Measurements from ENCODE around the gene PPP3CA. TPM values are rescaled to one million over a fixed set of nuclear protein-coding genes. Genes with fewer than 3 reads are reported as not detected.

Gene PPP3CA
- total and polyA plus RNA-seq, 2 experiments from 2014 or later = 42.3 to 42.8 TPM

DNA sequence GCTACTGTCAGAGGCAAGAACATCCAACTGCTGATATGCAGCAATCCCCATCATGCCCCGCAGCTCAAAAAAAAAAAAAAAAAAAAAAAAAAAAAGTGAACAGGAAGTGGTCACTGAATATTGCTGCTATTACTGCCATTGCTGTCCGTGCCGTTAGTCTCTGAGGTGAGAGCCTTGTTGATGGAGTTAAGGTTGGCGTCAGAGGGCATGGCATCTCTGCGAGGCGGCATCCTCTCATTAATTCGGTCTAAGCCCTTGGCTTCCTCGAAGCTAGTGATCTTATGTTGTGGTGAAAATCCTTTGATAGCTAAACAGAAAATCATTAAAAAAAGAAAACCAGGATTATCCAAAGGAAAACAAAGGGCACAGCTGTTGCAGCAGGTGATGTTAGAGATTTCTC, 321.6 kb downstream of the PPP3CA start:
- Histone ChIP-seq H3K79me2 (ENCODE audit: insufficient read depth) (no peaks in the 10 kb centered on the region), H3K4me1 (ENCODE audit: insufficient read depth) (peaks cover 22% of the 10 kb centered on the region), H3K4me3 (no peak overlapping the region), H3K4me2 (ENCODE audit: unreplicated experiment) (no peak overlapping the region), H2AFZ (no peak overlapping the region), H3K9me2 (ENCODE audit: insufficient read depth) (no peaks in the 10 kb centered on the region), H3K27me3 (replicated peaks; ENCODE audit: insufficient read depth) (no peaks in the 10 kb centered on the region), H3K36me3 (ENCODE audit: low read depth) (peaks cover 14% of the 10 kb centered on the region), H3F3A (ENCODE audit: insufficient read depth) (peaks cover 26% of the 10 kb centered on the region), H3K27ac (no peak overlapping the region), H3K9ac (no peak overlapping the region), H4K20me1 (ENCODE audit: insufficient read depth) (no peaks in the 10 kb centered on the region), H3K9me3 (ENCODE audit: low read depth) (no peaks in the 10 kb centered on the region)
- in situ Hi-C loops (cut with MboI) = no loop called here
- no peak for TF ChIP-seq EZH2 (IDR thresholded peaks at IDR 0.05; ENCODE audit: insufficient read depth, poor library complexity, severe bottlenecking)
- TF ChIP-seq EZH2phosphoT487 (IDR thresholded peaks at IDR 0.05; ENCODE audit: insufficient read depth, low read depth) = no peak
- WGBS, 2 experiments (ENCODE audit: low coverage in 1 of 2, low lambda C conversion rate in 2 of 2, missing lambda C conversion rate in 2 of 2) = 97% methylated on average over 8 of the region's 8 CpGs
- no peak for DNase-seq

DNA sequence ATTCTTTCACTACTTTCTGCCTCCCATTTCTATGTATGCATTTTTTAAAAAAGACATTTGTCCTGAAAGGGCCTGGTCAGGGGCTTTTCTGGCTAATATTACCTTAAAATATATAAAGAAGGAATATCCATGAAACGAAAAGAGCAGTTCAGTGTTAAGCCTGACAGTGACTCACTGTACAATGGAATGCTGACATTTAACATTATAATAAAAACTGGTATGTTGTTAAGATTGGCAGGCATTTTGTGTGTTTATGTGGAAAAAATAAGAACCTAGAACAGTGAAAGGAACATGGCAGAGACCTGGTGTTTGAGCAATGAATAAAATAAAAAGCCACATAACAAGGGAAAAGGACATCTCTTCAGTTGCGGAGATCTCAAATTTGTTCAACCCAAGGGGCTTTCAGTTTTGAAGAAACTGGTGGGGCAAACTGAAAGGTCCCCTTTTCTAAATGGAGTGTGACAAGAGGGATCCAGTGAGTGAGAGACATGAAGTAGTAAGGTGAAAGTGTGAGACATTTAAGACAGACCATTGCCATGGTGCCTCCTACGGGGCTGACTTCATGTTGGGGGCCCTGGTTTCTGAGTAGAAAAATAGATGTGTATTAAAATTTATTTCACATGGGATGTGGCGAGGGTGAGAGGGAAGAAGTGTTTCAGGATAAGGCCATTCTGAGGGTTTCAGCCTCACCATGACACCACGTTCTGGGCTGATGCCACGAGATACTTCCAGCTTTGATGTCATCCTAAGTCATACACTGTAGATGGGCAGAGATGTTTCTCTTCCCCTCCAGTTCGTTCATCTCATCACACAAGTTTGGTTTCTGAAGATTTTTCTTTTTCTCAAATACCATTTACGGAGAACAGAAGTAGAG, 324.9 kb downstream of the PPP3CA start:
- no peak overlapping the region for H3K27ac ChIP-seq
- H3K9me2 ChIP-seq (ENCODE audit: insufficient read depth) = no peaks in the 10 kb centered on the region
- no peaks in the 10 kb centered on the region for H3K27me3 ChIP-seq (replicated peaks; ENCODE audit: insufficient read depth)
- H3K4me2 ChIP-seq (ENCODE audit: unreplicated experiment) = peak overlapping the region; percentile 28
- H3F3A ChIP-seq (ENCODE audit: insufficient read depth) = peaks cover 28% of the 10 kb centered on the region
- no peaks in the 10 kb centered on the region for H3K79me2 ChIP-seq (ENCODE audit: insufficient read depth)
- TF ChIP-seq EZH2phosphoT487 (IDR thresholded peaks at IDR 0.05; ENCODE audit: insufficient read depth, low read depth) = no peak
- TF ChIP-seq EZH2 (IDR thresholded peaks at IDR 0.05; ENCODE audit: insufficient read depth, poor library complexity, severe bottlenecking) = no peak
- H3K9me3 ChIP-seq (ENCODE audit: low read depth) = no peaks in the 10 kb centered on the region
- 76% methylated on average over 8 of the region's 8 CpGs for WGBS, 2 experiments (ENCODE audit: low coverage in 1 of 2, low lambda C conversion rate in 2 of 2, missing lambda C conversion rate in 2 of 2)
- no peak overlapping the region for H3K4me3 ChIP-seq
- peaks cover 29% of the 10 kb centered on the region for H3K4me1 ChIP-seq (ENCODE audit: insufficient read depth)
- no peak overlapping the region for H3K9ac ChIP-seq
- DNase-seq = peak; percentile 54
- H2AFZ ChIP-seq = no peak overlapping the region
- H4K20me1 ChIP-seq (ENCODE audit: insufficient read depth) = no peaks in the 10 kb centered on the region
- in situ Hi-C loops (cut with MboI) = no loop called here
- H3K36me3 ChIP-seq (ENCODE audit: low read depth) = peaks cover 7% of the 10 kb centered on the region; the same call in 1 of the 2 replicates

DNA sequence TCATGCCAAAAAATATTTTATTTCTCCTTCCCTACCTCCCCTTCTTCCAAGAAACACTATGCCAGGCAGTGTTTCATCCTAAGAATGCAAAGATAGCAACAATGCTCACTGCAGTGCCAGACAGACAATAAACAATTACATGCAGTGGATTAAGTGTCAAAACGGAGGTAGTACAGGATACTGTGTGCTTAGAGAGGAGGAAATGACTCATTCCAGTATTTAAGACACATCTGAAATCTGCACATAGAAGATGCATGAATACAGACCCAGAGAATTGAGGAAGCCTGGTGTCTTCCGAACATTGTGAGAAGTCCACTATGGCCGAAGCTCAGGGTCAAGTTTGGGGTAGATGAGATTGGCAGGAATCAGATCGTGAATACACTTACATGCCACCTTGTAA, 326.4 kb downstream of the PPP3CA start:
- Histone ChIP-seq H3K4me2 (ENCODE audit: unreplicated experiment) (no peak overlapping the region), H3K27me3 (replicated peaks; ENCODE audit: insufficient read depth) (no peaks in the 10 kb centered on the region), H3K9me3 (ENCODE audit: low read depth) (no peaks in the 10 kb centered on the region), H3F3A (ENCODE audit: insufficient read depth) (peaks cover 28% of the 10 kb centered on the region), H3K9ac (no peak overlapping the region), H3K9me2 (ENCODE audit: insufficient read depth) (no peaks in the 10 kb centered on the region), H3K27ac (no peak overlapping the region), H3K4me1 (ENCODE audit: insufficient read depth) (peaks cover 29% of the 10 kb centered on the region), H2AFZ (no peak overlapping the region), H3K36me3 (ENCODE audit: low read depth) (peaks cover 7% of the 10 kb centered on the region; the same call in 1 of the 2 replicates), H4K20me1 (ENCODE audit: insufficient read depth) (no peaks in the 10 kb centered on the region), H3K4me3 (no peak overlapping the region), H3K79me2 (ENCODE audit: insufficient read depth) (no peaks in the 10 kb centered on the region)
- peak; percentile 75 for DNase-seq
- no peak for TF ChIP-seq EZH2 (IDR thresholded peaks at IDR 0.05; ENCODE audit: insufficient read depth, poor library complexity, severe bottlenecking)
- TF ChIP-seq EZH2phosphoT487 (IDR thresholded peaks at IDR 0.05; ENCODE audit: insufficient read depth, low read depth) = no peak
- in situ Hi-C loops (cut with MboI) = no loop called here
- 44 to 49% methylated on average over 4 of the region's 4 CpGs for WGBS, 2 experiments (ENCODE audit: low coverage in 1 of 2, low lambda C conversion rate in 2 of 2, missing lambda C conversion rate in 2 of 2)

DNA sequence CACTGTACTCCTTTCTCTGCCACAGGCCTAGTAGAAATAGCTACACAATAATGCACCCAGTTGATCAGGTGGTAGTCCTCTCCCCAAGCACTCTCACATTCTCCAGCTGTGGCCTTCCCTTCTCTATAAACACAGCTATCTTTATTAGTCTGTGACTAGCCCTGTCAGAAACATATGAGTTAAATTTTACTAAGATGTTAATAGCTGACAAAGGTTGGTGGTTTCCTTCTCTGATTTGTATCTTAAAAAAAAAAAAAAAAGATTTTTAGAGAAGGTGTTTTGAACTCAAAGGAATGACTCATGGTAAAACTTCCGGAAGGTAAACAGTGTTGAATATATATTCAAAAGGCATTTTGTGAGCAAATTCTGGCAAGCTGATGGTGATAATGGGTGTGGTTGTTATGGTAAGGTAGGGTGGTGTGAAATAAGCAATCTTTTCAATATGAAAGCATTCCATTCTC, 327.4 kb downstream of the PPP3CA start:
- H3K9me3 ChIP-seq (ENCODE audit: low read depth) = no peaks in the 10 kb centered on the region
- 72 to 73% methylated on average over 1 of the region's 1 CpG for WGBS, 2 experiments (ENCODE audit: low coverage in 1 of 2, low lambda C conversion rate in 2 of 2, missing lambda C conversion rate in 2 of 2)
- no peak overlapping the region for H3K4me3 ChIP-seq
- H3K36me3 ChIP-seq (ENCODE audit: low read depth) = peaks cover 2% of the 10 kb centered on the region; the same call in 1 of the 2 replicates
- H3K9ac ChIP-seq = no peak overlapping the region
- no peak overlapping the region for H3K27ac ChIP-seq
- H3K9me2 ChIP-seq (ENCODE audit: insufficient read depth) = no peaks in the 10 kb centered on the region
- DNase-seq = no peak
- no peak overlapping the region for H3K4me2 ChIP-seq (ENCODE audit: unreplicated experiment)
- in situ Hi-C loops (cut with MboI) = no loop called here
- no peaks in the 10 kb centered on the region for H3K27me3 ChIP-seq (replicated peaks; ENCODE audit: insufficient read depth)
- H3K4me1 ChIP-seq (ENCODE audit: insufficient read depth) = peaks cover 29% of the 10 kb centered on the region
- no peaks in the 10 kb centered on the region for H4K20me1 ChIP-seq (ENCODE audit: insufficient read depth)
- no peak overlapping the region for H2AFZ ChIP-seq
- peaks cover 28% of the 10 kb centered on the region for H3F3A ChIP-seq (ENCODE audit: insufficient read depth)
- no peaks in the 10 kb centered on the region for H3K79me2 ChIP-seq (ENCODE audit: insufficient read depth)
- TF ChIP-seq EZH2phosphoT487 (IDR thresholded peaks at IDR 0.05; ENCODE audit: insufficient read depth, low read depth) (no peak), EZH2 (IDR thresholded peaks at IDR 0.05; ENCODE audit: insufficient read depth, poor library complexity, severe bottlenecking) (no peak)
